DMS 273 treated with DMSO at 0.1 percent for 48 hours (cell line): ENCODE data around the gene LRFN2.

ENCODE experiments used
- DNase-seq: peaks from one replicate; lab custom pipeline; 2025; lab: John Stamatoyannopoulos, UW

LRFN2 gene

DNA sequence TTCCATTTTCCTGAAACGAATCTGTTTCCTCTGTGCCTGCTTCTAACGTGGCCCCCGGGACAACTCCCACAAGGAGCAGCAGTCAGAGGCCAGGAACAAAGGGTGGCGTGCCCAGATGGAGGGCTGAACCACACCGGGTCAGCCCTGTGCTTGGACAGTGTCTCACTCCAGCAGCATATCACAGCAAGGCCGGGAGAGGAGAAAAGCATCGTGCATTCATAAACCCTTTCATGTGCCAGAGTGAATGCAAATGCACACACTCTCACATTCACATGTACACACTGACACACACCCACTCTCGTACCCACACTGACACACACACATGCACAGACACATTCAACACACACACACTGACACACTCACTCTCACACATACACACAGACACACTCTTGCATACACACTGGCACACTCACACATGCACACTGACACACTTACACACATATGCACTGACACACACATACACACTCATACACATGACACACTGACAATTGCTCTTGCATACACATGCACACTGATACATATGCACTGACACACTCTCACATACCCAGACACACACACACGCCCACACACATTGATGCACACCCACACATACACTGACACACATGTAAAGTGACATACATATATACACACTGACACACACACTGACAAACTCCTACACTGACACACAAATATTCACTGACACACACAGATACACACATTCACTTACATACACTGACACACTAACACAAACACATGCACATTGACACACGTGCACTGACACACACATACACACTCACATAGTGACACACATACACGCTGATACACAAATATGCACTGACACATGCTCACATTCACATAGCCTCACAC, 237.0 kb downstream of the LRFN2 start:
- DNase-seq = no peak

DNA sequence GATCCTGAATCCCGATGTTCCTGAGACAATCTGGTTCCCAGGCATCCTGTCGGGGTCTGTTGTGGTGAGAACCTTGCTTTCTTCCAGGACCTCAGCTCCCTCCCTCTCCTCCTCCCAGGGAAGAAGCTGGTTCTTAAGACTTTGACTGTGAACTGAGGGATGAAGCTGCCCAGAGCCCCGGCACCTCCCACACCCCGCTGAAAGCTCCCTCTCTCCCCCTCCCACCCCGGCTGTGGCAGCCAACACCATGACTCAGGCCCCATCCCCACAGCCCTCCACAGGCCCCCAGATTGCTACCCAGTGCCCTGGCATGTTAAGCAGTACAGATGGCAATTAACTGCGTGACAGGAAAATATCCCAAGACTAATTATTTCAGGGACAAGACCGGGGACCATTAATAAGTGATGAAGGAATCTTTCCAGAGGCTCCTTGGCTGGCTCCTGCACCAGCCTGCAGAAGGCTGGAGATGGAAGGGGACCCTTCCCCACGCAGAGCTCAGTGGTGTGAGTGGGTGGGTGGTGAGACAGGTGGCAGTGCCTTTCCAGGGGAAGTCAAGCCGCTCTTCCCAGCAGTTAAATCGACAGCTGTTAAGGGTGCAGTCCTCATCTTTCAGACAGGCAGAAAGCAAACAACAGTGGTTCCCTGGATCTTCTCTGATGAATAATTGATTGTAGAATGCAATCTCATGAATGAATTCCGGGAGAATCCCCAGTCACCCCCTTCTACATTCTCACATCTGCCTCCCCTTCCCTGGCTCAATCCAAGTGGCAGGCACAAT, 237.9 kb downstream of the LRFN2 start:
- DNase-seq = peak; percentile 57

DNA sequence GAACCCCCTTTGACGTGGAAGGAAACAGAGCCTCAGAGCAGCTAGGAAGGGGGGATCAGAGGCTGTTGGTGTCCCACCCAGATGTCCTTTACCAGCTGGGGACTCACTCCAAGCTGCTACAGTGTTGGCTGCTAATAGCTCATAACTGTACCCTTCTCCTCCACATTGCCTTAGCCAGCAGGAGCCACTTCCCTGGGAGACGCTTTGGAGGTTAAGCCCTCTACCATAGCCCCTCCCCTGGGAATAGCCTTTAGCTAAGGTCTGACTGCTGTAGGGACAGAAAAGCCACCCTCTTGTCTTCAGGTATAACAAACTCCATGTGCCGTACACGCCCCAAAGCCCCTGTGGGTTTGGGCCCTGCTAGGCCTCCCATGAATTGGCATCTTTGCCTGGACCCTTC, 238.6 kb downstream of the LRFN2 start:
- DNase-seq = no peak

DNA sequence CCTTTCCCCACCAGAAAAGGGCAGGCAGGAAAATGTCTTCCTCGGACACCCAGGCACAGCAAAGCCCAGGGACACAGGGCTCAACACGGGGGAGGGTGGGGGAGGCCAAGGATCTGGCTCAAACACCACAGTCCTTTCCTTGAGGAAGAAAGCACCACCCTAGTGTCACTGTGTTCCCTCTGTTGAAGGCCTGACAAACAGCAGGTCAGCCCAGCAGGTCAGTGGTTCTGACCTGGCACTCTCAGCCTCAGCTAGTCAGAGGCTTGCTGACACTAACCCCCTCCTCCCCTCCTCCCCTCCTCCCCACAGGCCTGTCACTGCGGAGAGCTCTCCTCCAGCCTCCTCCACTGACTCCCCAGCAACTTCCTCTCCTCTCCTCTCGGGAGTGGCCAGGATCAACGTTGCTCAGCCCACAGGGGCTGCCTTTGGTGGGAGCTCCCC, 239.6 kb downstream of the LRFN2 start:
- DNase-seq = no peak

DNA sequence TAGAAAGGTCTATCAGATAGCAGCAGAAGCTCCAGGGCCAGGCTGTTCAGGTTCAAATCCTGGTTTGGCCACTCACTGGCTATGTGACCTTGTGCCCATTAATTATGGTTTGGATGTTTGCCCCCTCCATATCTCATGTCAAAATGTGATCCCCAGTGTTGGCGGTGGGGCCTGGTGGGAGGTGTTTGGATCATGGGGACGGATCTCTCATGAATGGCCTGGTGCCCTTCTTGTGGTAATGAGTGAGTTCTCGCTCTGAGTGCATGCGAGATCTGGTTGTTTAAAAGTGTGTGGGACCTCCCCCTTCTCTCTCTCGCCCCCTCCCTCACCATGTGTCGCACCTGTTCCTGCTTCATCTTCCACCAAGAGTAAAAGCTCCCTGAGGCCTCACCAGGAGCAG, 240.9 kb downstream of the LRFN2 start:
- DNase-seq = no peak

DNA sequence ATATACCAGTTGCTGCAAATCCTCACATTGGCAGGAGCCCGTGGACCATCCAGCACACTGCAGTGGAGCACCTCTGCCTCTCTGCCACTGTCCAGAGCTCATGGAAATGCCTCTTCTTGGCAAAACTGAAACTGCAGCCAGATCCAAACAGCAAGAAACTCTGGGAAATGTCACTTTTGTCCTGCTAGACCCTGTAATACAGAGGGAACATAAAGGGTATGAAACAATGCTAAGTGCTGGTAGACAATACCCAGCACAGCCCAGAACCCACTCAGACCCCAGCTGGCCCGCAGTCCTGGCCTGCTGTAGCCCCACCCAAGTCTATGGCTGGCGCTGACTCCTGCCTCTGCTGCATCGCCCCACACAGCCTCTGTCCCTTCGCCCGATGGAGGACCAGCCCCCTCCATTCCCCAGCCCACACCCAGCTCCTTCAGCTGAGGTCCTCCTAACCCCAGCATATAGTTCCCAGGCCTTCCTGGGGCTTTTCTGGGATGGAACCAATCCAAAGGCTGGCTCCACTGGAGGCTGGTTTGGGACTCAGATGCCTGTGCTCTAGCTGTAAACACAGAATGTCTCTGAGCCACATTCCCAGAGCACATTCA, 242.5 kb downstream of the LRFN2 start:
- no peak for DNase-seq

DNA sequence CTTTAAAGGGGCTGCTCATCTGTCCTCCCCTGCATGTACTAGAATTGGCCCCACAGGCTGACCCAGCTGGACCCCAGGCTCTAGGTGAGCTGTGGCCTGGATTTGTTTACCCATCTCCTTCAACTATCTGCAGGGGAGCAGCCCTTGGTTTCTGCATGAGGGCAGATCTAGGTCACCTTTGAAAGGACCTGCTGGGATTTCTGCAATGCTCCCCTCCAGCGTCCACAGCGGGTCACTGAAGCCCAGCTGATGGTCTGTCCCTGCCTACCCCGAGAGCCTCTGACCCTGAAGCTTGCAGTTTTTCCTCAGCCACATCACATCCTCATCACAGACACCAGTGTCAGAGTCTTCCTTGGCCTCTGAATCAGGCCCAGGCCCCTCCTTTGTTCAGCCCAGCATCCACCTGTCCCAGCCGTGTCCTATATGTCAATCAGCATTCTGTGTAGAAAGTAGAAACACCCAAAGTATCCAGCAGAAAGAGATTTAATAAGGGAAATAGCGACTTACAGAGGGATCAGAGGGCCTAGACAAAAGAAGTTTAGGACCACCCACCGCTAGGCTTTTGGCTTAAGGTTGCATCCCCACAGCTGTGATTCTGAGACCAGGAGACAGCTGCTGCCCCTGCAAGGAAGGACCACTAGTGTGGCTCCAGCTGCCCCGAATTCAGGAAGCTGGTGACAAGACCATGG, 243.1 kb downstream of the LRFN2 start:
- no peak for DNase-seq

DNA sequence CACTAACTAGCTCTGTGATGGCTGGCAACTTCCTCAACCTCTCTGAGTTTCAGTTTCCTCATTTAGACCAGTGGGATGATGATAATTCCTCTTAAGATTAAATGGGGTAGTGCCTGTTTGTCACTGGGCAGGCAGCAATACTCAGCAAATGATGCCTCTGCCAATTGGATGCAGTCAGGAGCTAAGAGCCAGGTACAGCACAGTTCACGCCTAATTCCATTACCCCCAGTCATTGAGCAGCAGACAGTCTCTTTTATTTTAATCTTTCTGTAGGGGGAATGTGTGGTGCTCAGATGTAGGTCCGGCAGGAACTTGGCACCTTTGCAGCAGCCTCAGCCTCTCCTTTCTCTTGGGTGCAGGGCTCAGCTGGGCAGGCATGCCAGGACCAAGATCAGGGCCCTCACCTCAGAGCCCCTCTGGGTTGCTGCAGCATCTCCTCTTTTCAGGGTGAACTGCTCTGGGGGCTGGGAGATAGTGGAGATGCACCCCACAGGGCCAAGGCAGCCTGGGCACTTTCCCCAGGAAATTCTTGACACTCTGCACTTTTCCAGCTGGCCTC, 243.8 kb downstream of the LRFN2 start:
- DNase-seq = no peak

DNA sequence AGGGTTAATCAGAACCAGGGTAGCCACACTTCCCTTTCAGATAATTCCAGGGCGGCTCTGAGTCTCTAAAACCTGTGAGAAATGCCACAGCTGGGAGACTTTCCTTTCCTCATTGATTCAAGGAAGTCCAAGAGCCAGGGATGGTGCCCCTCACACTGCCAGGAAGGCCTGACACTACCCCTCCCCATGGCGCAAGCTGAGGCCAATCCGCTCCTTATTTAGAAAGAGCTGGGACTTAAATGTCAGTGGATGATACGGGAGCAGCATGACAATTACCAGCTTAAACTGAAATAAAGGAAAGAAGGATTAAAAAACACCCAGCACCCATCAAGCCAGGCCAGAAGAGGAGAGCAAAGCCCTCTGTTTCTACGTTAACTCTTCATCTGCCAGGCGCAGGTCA, 244.4 kb downstream of the LRFN2 start:
- no peak for DNase-seq

DNA sequence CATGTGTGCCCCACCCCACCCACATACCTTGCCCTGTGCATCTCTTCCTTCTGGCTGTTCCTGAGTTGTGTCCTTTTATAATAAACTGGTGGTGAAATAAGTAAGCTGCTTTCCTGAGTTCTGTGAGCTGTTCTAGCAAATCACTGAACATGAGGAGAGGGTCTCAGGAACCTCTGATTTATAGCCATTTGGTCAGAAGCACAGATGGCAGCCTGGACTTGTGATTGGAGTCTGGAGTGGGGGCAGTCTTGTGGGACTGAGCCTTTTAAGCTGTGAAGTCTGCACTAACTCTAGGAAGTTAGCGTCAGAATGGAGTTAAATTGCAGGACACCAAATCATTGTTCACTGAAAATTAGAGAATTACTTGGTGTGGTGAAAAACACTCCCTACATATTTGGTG, 245.4 kb downstream of the LRFN2 start:
- no peak for DNase-seq
